Neural cell (in vitro differentiated cells): ENCODE results near the gene STARD6.

Source experiments
- EP300 ChIP-seq: fragments of 450-650 bp; conservative IDR thresholded peaks from 2 replicates; pipeline ENCODE4 v1.6.1; 2014; ENCODE audit warnings: antibody characterized with exemption, mild to moderate bottlenecking, moderate library complexity; ENCODE audit not compliant: poor library complexity, severe bottlenecking
- EZH2 ChIP-seq: fragments of 200-600, 300-800 bp; shearing (Covaris generic), sonication (generic); IDR thresholded peaks from 2 replicates; pipeline ENCODE4 v1.6.1; 2014; ENCODE audit warnings: antibody characterized with exemption, low read length, borderline replicate concordance, mild to moderate bottlenecking; ENCODE audit not compliant: insufficient read depth, poor library complexity, severe bottlenecking
- MXI1 ChIP-seq: fragments of 450-650 bp; conservative IDR thresholded peaks from 2 replicates; pipeline ENCODE4 v1.6.1; 2014; ENCODE audit warnings: antibody characterized with exemption, mild to moderate bottlenecking; ENCODE audit not compliant: poor library complexity, severe bottlenecking
- POLR2AphosphoS5 ChIP-seq: IDR thresholded peaks from 2 replicates; pipeline ENCODE4 v1.6.1; 2012
- RAD21 ChIP-seq: fragments of 450-650 bp; conservative IDR thresholded peaks from 2 replicates; pipeline ENCODE4 v1.6.1; 2014; ENCODE audit warnings: antibody characterized with exemption, mild to moderate bottlenecking, moderate library complexity
- SMC3 ChIP-seq: fragments of 450-650 bp; conservative IDR thresholded peaks from 2 replicates; pipeline ENCODE4 v1.6.1; 2014; ENCODE audit warnings: antibody characterized with exemption, mild to moderate bottlenecking, moderate library complexity; ENCODE audit not compliant: poor library complexity
- TAF1 ChIP-seq: IDR thresholded peaks from 2 replicates; pipeline ENCODE4 v1.6.1; 2012; ENCODE audit warnings: low read depth
- TF ChIP-seq, protein P1 (sequence below): fragments of 450-650 bp; IDR thresholded peaks from 2 replicates; pipeline ENCODE4 v1.5.1; 2014; ENCODE audit warnings: antibody characterized with exemption, mild to moderate bottlenecking, moderate library complexity; ENCODE audit not compliant: poor library complexity, severe bottlenecking

DNA sequence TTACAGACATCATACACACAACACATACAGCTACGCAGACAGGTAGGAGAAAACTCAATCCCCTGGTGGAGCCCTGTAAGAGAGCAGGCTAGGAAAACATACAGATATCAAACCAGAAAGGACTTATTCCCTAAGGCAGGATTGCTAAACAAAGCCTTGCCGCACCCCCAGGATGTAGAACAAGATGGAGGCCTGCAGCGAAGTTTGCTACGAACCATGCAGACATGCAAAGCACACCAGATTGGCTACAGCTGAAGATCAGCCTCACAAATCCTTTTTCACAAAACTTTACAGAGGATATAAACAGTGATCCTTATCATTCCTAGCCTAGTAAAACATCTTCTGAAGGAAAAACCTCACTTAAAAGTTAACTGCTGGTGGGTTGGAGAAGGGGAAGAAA lies 28.4 kb upstream of the STARD6 start:
- TF ChIP-seq, protein P1, sequence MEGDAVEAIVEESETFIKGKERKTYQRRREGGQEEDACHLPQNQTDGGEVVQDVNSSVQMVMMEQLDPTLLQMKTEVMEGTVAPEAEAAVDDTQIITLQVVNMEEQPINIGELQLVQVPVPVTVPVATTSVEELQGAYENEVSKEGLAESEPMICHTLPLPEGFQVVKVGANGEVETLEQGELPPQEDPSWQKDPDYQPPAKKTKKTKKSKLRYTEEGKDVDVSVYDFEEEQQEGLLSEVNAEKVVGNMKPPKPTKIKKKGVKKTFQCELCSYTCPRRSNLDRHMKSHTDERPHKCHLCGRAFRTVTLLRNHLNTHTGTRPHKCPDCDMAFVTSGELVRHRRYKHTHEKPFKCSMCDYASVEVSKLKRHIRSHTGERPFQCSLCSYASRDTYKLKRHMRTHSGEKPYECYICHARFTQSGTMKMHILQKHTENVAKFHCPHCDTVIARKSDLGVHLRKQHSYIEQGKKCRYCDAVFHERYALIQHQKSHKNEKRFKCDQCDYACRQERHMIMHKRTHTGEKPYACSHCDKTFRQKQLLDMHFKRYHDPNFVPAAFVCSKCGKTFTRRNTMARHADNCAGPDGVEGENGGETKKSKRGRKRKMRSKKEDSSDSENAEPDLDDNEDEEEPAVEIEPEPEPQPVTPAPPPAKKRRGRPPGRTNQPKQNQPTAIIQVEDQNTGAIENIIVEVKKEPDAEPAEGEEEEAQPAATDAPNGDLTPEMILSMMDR, result no peak
- no peak for TF ChIP-seq POLR2AphosphoS5
- no peak for TF ChIP-seq EP300
- no peak for TF ChIP-seq RAD21
- TF ChIP-seq MXI1, result no peak
- no peak for TF ChIP-seq TAF1
- no peak for TF ChIP-seq SMC3
- no peak for TF ChIP-seq EZH2
